Neural progenitor cell (in vitro differentiated cells): ENCODE measurements around the gene ALDH9A1. TPM values are rescaled to one million over a fixed set of nuclear protein-coding genes. Genes with fewer than 3 reads are reported as not detected.

ENCODE experiments used
- DNase-seq: peaks from one replicate; pipeline ENCODE4 v3.0.0-alpha.2; 2016; ENCODE audit warnings: low spot score
- H2AFZ ChIP-seq: fragments of 200-600 bp; sonication (generic); replicated peaks from 2 replicates; pipeline ENCODE4 v1.6.1; 2016; ENCODE audit warnings: antibody characterized with exemption
- H3F3A ChIP-seq: fragments of 200-600 bp; sonication (generic); 2 replicates; pipeline ENCODE4 v1.6.1; 2016; ENCODE audit warnings: antibody characterized with exemption, low read depth
- H3K27ac ChIP-seq: fragments of 200-600 bp; sonication (generic); 2 replicates; pipeline ENCODE4 v1.5.1; 2016; ENCODE audit warnings: mild to moderate bottlenecking
- H3K27me3 ChIP-seq: fragments of 200-600 bp; sonication (generic); 2 replicates; pipeline ENCODE4 v1.6.1; 2016; ENCODE audit warnings: mild to moderate bottlenecking, moderate library complexity
- H3K36me3 ChIP-seq: fragments of 200-600 bp; sonication (generic); 2 replicates; pipeline ENCODE4 v1.5.1; 2016
- H3K4me1 ChIP-seq: fragments of 200-600 bp; sonication (generic); 2 replicates; pipeline ENCODE4 v1.6.1; 2016; ENCODE audit warnings: mixed run types
- H3K4me2 ChIP-seq: fragments of 200-600 bp; sonication (generic); 2 replicates; pipeline ENCODE4 v1.6.1; 2016
- H3K4me3 ChIP-seq: fragments of 200-600 bp; sonication (generic); 2 replicates; pipeline ENCODE4 v1.5.1; 2016
- H3K79me2 ChIP-seq: fragments of 200-600 bp; sonication (generic); 2 replicates; pipeline ENCODE4 v1.6.1; 2016; ENCODE audit warnings: low read depth
- H3K9ac ChIP-seq: fragments of 200-600 bp; sonication (generic); 2 replicates; pipeline ENCODE4 v1.6.1; 2016
- H3K9me3 ChIP-seq: fragments of 200-600 bp; sonication (generic); 2 replicates; pipeline ENCODE4 v1.5.1; 2016; ENCODE audit warnings: low read depth
- H4K20me1 ChIP-seq: fragments of 200-600 bp; sonication (generic); 2 replicates; pipeline ENCODE4 v1.6.1; 2016; ENCODE audit warnings: low read depth
- H3K27ac Mint-ChIP-seq: 3 replicates; pipeline ENCODE4 v1.8.0; 2021; ENCODE audit warnings: mixed read lengths
- H3K27me3 Mint-ChIP-seq: 2 replicates; pipeline ENCODE4 v1.8.0; 2022; ENCODE audit warnings: low read depth, mild to moderate bottlenecking, inconsistent platforms, moderate library complexity, mixed read lengths; ENCODE audit not compliant: insufficient read depth
- H3K36me3 Mint-ChIP-seq: 3 replicates; pipeline ENCODE4 v1.8.0; 2021; ENCODE audit warnings: mixed read lengths
- H3K4me1 Mint-ChIP-seq: 3 replicates; pipeline ENCODE4 v1.8.0; 2021; ENCODE audit warnings: mixed read lengths
- H3K4me3 Mint-ChIP-seq: 3 replicates; pipeline ENCODE4 v1.8.0; 2021; ENCODE audit warnings: mild to moderate bottlenecking, moderate library complexity, mixed read lengths
- H3K9me3 Mint-ChIP-seq: 3 replicates; pipeline ENCODE4 v1.8.0; 2020; ENCODE audit warnings: mixed read lengths
- EZH2 ChIP-seq: fragments of 200-600 bp; sonication (generic); IDR thresholded peaks from 2 replicates; pipeline ENCODE4 v1.6.1; 2017; ENCODE audit warnings: antibody characterized with exemption, mild to moderate bottlenecking, moderate library complexity
- EZH2phosphoT487 ChIP-seq: fragments of 200-600 bp; sonication (generic); IDR thresholded peaks from 2 replicates; pipeline ENCODE4 v1.6.1; 2017; ENCODE audit warnings: antibody characterized with exemption
- total RNA-seq: library from RNA; depleted of rRNA; stranded (reverse); fragments of >200 nt; gene quantifications from 2 replicates; pipeline ENCODE4 v1.2.3, GENCODE V29; 2015; ENCODE audit warnings: low replicate concordance
- TF ChIP-seq, protein P1 (sequence below): fragments of 200-600 bp; sonication (generic); IDR thresholded peaks from 2 replicates; pipeline ENCODE4 v1.5.1; 2017; ENCODE audit warnings: antibody characterized with exemption, mild to moderate bottlenecking

ALDH9A1 gene
- total RNA-seq, 1 donor from 2014 or later = 82.3 TPM

DNA sequence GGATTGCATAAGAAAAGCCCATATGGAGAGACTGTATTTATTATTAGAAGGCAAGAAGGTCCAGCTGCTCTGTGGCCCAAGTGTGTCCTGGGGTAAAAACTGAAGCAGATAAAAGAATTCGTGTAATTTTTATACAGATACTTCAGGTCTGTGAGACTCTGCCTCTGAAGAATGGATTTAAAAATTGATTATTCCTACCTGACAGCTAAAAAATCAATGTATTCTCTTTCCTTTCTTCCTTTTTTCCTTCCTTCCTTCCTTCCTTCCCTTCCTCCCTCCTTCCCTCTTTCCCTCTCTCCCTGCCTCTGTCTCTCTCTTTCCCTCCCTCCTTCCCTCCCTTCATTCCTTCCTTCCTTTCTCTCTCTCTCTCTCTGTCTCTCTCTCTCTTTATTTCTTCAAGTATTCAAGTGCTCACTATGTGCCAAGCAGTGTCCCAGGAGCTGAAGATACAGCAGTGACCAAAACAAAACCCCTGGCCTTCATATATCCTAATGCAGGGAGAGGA lies 78.7 kb downstream of the ALDH9A1 start:
- Histone ChIP-seq H3K27me3 (no peaks in the 10 kb centered on the region), H3F3A (no peaks in the 10 kb centered on the region)
- TF ChIP-seq EZH2phosphoT487 (no peak), EZH2 (no peak)
- TF ChIP-seq, protein P1, sequence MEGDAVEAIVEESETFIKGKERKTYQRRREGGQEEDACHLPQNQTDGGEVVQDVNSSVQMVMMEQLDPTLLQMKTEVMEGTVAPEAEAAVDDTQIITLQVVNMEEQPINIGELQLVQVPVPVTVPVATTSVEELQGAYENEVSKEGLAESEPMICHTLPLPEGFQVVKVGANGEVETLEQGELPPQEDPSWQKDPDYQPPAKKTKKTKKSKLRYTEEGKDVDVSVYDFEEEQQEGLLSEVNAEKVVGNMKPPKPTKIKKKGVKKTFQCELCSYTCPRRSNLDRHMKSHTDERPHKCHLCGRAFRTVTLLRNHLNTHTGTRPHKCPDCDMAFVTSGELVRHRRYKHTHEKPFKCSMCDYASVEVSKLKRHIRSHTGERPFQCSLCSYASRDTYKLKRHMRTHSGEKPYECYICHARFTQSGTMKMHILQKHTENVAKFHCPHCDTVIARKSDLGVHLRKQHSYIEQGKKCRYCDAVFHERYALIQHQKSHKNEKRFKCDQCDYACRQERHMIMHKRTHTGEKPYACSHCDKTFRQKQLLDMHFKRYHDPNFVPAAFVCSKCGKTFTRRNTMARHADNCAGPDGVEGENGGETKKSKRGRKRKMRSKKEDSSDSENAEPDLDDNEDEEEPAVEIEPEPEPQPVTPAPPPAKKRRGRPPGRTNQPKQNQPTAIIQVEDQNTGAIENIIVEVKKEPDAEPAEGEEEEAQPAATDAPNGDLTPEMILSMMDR = no peak

DNA sequence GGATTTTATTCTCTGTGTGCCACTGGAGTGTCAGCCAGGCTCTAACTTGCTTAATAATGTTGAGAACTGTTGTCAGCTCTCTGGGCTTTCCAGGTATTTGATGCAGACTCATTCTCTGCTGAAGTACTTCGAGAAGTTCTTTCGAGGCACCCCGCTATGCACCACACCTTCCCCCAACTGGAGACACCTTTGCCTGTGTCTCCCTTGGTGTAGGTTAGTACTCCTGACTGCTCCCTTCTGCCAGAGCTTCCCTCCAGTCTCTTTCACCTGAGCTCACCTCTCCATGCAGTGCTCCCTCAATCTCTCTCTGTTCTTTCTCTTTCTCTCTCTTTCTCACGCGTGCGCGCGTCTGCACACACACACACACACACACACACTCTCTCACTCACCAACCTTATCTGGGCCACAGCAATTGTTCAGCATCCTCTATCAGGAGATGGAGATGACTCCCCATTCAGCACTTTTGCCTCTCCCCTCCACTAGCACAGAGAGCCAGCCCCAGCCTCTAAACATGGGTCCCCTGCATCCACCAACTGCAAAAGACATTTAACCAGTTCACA lies 81.3 kb downstream of the ALDH9A1 start:
- Mint-ChIP-seq H3K9me3 (peaks cover 5% of the 10 kb centered on the region), H3K27ac (no peak overlapping the region), H3K27me3 (peaks cover 3% of the 10 kb centered on the region), H3K36me3 (no peaks in the 10 kb centered on the region), H3K4me3 (no peak overlapping the region), H3K4me1 (no peaks in the 10 kb centered on the region)
- Histone ChIP-seq H3K36me3 (no peaks in the 10 kb centered on the region), H3K79me2 (no peaks in the 10 kb centered on the region), H3K4me2 (no peak overlapping the region), H3K27ac (no peak overlapping the region), H3K9ac (no peak overlapping the region), H3K9me3 (peaks cover 4% of the 10 kb centered on the region), H4K20me1 (no peaks in the 10 kb centered on the region), H3K4me3 (no peak overlapping the region), H2AFZ (no peak overlapping the region), H3K4me1 (no peaks in the 10 kb centered on the region), H3F3A (no peaks in the 10 kb centered on the region), H3K27me3 (no peaks in the 10 kb centered on the region)
- no peak for DNase-seq
- no peak for TF ChIP-seq EZH2
- TF ChIP-seq, protein P1 = no peak
- TF ChIP-seq EZH2phosphoT487 = no peak

More for the DNA sequence above, 78.7 kb downstream of the ALDH9A1 start:
- no peak overlapping the region for H3K4me3 Mint-ChIP-seq
- H3K9me3 Mint-ChIP-seq = no peaks in the 10 kb centered on the region
- no peaks in the 10 kb centered on the region for H3K36me3 Mint-ChIP-seq
- no peak overlapping the region for H3K27ac ChIP-seq
- H3K4me1 Mint-ChIP-seq = no peaks in the 10 kb centered on the region
- H3K4me2 ChIP-seq = no peak overlapping the region
- H3K27ac Mint-ChIP-seq = no peak overlapping the region
- no peak overlapping the region for H3K4me3 ChIP-seq
- H3K9me3 ChIP-seq = peaks cover 4% of the 10 kb centered on the region
- DNase-seq = no peak
- no peak overlapping the region for H3K9ac ChIP-seq
- no peaks in the 10 kb centered on the region for H3K27me3 Mint-ChIP-seq
- no peaks in the 10 kb centered on the region for H3K36me3 ChIP-seq
- H3K79me2 ChIP-seq = no peaks in the 10 kb centered on the region
- no peaks in the 10 kb centered on the region for H4K20me1 ChIP-seq
- H2AFZ ChIP-seq = no peak overlapping the region
- no peaks in the 10 kb centered on the region for H3K4me1 ChIP-seq

DNA sequence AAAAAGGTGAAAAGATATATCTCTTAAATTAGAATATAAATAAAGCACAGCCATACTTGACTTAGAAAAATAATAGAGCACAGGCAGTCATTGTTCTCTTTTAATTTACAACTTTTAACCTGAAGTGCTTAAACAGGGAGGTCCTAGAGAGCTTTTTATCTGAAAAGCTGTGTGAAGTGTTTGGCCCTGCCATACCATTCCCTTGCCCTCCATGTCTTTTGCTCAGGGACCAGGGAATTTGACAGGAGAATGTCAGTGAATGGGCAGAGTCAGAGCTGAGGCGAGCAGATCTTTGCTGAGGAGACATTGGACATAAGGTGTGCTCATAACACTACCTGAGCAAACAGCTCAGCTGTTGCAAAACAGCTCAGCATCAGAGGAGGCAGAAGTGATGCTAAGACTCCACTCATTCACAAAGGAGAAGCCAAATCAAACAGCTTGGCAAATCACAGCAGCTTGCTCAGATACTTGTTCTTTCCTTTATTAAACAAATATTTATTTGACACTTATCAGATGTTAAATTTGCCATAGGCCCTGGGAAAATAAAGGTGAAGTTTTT lies 82.2 kb downstream of the ALDH9A1 start:
- Histone ChIP-seq H3F3A (no peaks in the 10 kb centered on the region), H3K4me2 (no peak overlapping the region), H4K20me1 (no peaks in the 10 kb centered on the region), H3K9ac (no peak overlapping the region), H3K27me3 (no peaks in the 10 kb centered on the region), H2AFZ (no peak overlapping the region), H3K9me3 (peaks cover 4% of the 10 kb centered on the region), H3K4me1 (no peaks in the 10 kb centered on the region), H3K36me3 (no peaks in the 10 kb centered on the region), H3K79me2 (no peaks in the 10 kb centered on the region), H3K4me3 (no peak overlapping the region), H3K27ac (no peak overlapping the region)
- H3K27me3 Mint-ChIP-seq = peaks cover 3% of the 10 kb centered on the region
- no peaks in the 10 kb centered on the region for H3K4me1 Mint-ChIP-seq
- H3K27ac Mint-ChIP-seq = no peak overlapping the region
- no peaks in the 10 kb centered on the region for H3K36me3 Mint-ChIP-seq
- H3K9me3 Mint-ChIP-seq = peaks cover 6% of the 10 kb centered on the region
- H3K4me3 Mint-ChIP-seq = no peak overlapping the region
- no peak for DNase-seq
- TF ChIP-seq EZH2 (no peak), EZH2phosphoT487 (no peak)
- TF ChIP-seq, protein P1 = no peak

Other genes with a start within 250 kb of the ALDH9A1 start
- gene LRRC52, start 154.6 kb downstream of the ALDH9A1 start, total RNA-seq = not detected in 2 replicates
- 69.7 and 94.7 TPM in 2 replicates for gene MGST3, start 67.3 kb downstream of the ALDH9A1 start, total RNA-seq
- gene TMCO1, start 70.3 kb upstream of the ALDH9A1 start, total RNA-seq = 51.2 and 89.4 TPM in 2 replicates
- gene UCK2, start 129.1 kb upstream of the ALDH9A1 start, total RNA-seq = 43.8 and 67.6 TPM in 2 replicates